Gastroesophageal sphincter (tissue), 4 donors: ENCODE results near the gene PLEKHH3. TPM values are rescaled to one million over a fixed set of nuclear protein-coding genes. Genes with fewer than 3 reads are reported as not detected.

ENCODE experiments used
- ATAC-seq: fragments of 150-250 bp; one replicate; pipeline ENCODE4 v1.9.1; 2016; ENCODE audit warnings: mild to moderate bottlenecking, moderate library complexity
- H3K27ac ChIP-seq, 4 donors: fragments of 200-600 bp; sonication (generic) in 3 of 4; 1 replicate in 3 of 4; 2 replicates in 1 of 4; pipeline ENCODE4 v1.5.1; 2016 to 2019
- H3K27me3 ChIP-seq: fragments of 200-600 bp; sonication (generic); one replicate; pipeline ENCODE4 v1.5.1; 2019
- H3K36me3 ChIP-seq, 2 donors: fragments of 200-600 bp; sonication (generic); one replicate each; pipeline ENCODE4 v1.5.1; 2019; ENCODE audit warnings: control low read depth in 1 of 2
- H3K4me1 ChIP-seq, 3 donors: fragments of 200-600 bp; sonication (generic); 1 replicate in 2 of 3; 2 replicates in 1 of 3; pipeline ENCODE4 v1.5.1; 2016 to 2019; ENCODE audit warnings: control low read depth in 2 of 3
- H3K4me3 ChIP-seq, 2 donors: fragments of 200-600 bp; sonication (generic); one replicate each; pipeline ENCODE4 v1.5.1; 2019; ENCODE audit warnings: mild to moderate bottlenecking in 1 of 2, moderate library complexity in 1 of 2
- H3K9me3 ChIP-seq, 3 donors: fragments of 200-600 bp; sonication (generic); one replicate each; pipeline ENCODE4 v1.5.1; 2017 to 2019; ENCODE audit warnings: control low read depth in 2 of 3
- EP300 ChIP-seq: sonication (generic); formaldehyde crosslinking; IDR thresholded peaks from one replicate; pipeline ENCODE4 v1.6.1; 2017; ENCODE audit warnings: antibody characterized with exemption, mild to moderate bottlenecking
- POLR2A ChIP-seq, 2 donors: fragments of 450-650 bp; IDR thresholded peaks; one replicate each; pipeline ENCODE4 v1.6.1; 2017; ENCODE audit warnings: antibody characterized with exemption in 2 of 2, mild to moderate bottlenecking in 2 of 2, moderate library complexity in 1 of 2
- POLR2AphosphoS5 ChIP-seq: sonication (generic); formaldehyde crosslinking; IDR thresholded peaks from one replicate; pipeline ENCODE4 v1.6.1; 2017; ENCODE audit warnings: antibody characterized with exemption
- WGBS, 2 donors: methylation state at CpG; one replicate each; pipeline ENCODE4 v1.1.5; 2018; ENCODE audit warnings: low coverage in 1 of 2; 5-methylcytosine and 5-hydroxymethylcytosine counted together
- total RNA-seq, 4 donors: library from RNA; depleted of rRNA; stranded (reverse); fragments of >200 nt; gene quantifications; one replicate each; pipeline ENCODE4 v1.1.0, GENCODE V29; 2016
- TF ChIP-seq, protein P1 (sequence below), 4 experiments: fragments of 200-600 bp in 2 of 4; fragments of 450-650 bp in 2 of 4; sonication (generic) in 1 of 4; IDR thresholded peaks; one replicate each; pipeline ENCODE4 v1.5.1; 2017 to 2019; ENCODE audit warnings: antibody characterized with exemption in 4 of 4, mild to moderate bottlenecking in 2 of 4, moderate library complexity in 2 of 4

Gene PLEKHH3
- total RNA-seq, 4 donors from 2014 or later = 13.7 to 40.8 (median 23.4) TPM

- H3K4me3 ChIP-seq = no peak overlapping the region
- H3K27ac ChIP-seq = no peak overlapping the region
- H3K36me3 ChIP-seq = peaks cover 0 to 98% of the 10 kb centered on the region in 2 donors
- no peaks in the 10 kb centered on the region for H3K27me3 ChIP-seq
- H3K9me3 ChIP-seq = no peaks in the 10 kb centered on the region
- WGBS, 2 donors = 89 to 91% methylated on average over 5 to 6 of the region's 19 CpGs
- peaks cover 0 to 15% (median 3%) of the 10 kb centered on the region in 3 donors for H3K4me1 ChIP-seq
- no peak for TF ChIP-seq EP300
- TF ChIP-seq, protein P1, sequence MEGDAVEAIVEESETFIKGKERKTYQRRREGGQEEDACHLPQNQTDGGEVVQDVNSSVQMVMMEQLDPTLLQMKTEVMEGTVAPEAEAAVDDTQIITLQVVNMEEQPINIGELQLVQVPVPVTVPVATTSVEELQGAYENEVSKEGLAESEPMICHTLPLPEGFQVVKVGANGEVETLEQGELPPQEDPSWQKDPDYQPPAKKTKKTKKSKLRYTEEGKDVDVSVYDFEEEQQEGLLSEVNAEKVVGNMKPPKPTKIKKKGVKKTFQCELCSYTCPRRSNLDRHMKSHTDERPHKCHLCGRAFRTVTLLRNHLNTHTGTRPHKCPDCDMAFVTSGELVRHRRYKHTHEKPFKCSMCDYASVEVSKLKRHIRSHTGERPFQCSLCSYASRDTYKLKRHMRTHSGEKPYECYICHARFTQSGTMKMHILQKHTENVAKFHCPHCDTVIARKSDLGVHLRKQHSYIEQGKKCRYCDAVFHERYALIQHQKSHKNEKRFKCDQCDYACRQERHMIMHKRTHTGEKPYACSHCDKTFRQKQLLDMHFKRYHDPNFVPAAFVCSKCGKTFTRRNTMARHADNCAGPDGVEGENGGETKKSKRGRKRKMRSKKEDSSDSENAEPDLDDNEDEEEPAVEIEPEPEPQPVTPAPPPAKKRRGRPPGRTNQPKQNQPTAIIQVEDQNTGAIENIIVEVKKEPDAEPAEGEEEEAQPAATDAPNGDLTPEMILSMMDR (IDR thresholded peaks at IDR 0.05) = no peak
- no peak for TF ChIP-seq POLR2AphosphoS5
- TF ChIP-seq POLR2A (IDR thresholded peaks at IDR 0.05) = no peak
- no peak for ATAC-seq
These were observed 20.5 kb upstream of the PLEKHH3 start for GRCh38 chr17:42697108-42697811.

- peaks cover 0 to 15% (median 3%) of the 10 kb centered on the region in 3 donors for H3K4me1 ChIP-seq
- no peak for TF ChIP-seq POLR2AphosphoS5
- TF ChIP-seq POLR2A (IDR thresholded peaks at IDR 0.05) = no peak
- TF ChIP-seq, protein P1 (IDR thresholded peaks at IDR 0.05) = no peak
- no peak for TF ChIP-seq EP300
- no peak overlapping the region for H3K27ac ChIP-seq
- ATAC-seq = no peak
- no peaks in the 10 kb centered on the region for H3K9me3 ChIP-seq
- WGBS, 2 donors = 85 to 89% methylated on average over 7 to 13 of the region's 20 CpGs
- no peak overlapping the region for H3K4me3 ChIP-seq
- peaks cover 0 to 98% of the 10 kb centered on the region in 2 donors for H3K36me3 ChIP-seq
- no peaks in the 10 kb centered on the region for H3K27me3 ChIP-seq
These were observed 18.7 kb upstream of the PLEKHH3 start for GRCh38 chr17:42695500-42695899.

DNA sequence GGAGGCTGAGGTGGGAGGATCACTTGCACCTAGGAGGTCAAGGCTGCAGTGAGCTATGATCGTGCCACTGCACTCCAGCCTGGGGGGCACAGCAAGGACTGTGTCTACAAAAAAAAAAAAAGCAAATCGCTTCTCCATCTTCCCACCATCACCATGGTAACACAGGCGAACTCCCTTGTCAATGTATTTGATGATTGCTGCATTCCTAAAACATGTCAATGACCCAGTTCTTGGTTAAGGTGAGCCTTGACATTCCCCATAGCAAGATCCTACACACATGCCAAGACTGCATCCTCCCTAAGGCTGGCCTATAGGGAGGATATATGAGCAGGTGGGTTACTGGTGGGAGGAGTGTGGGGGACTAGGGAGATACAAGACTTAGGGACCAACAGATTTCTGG lies 17.7 kb upstream of the PLEKHH3 start:
- TF ChIP-seq EP300 (no peak), POLR2AphosphoS5 (no peak), POLR2A (IDR thresholded peaks at IDR 0.05) (no peak)
- TF ChIP-seq, protein P1 (IDR thresholded peaks at IDR 0.05) = no peak
- H3K9me3 ChIP-seq = no peaks in the 10 kb centered on the region
- 81 to 82% methylated on average over 3 of the region's 3 CpGs for WGBS, 2 donors

DNA sequence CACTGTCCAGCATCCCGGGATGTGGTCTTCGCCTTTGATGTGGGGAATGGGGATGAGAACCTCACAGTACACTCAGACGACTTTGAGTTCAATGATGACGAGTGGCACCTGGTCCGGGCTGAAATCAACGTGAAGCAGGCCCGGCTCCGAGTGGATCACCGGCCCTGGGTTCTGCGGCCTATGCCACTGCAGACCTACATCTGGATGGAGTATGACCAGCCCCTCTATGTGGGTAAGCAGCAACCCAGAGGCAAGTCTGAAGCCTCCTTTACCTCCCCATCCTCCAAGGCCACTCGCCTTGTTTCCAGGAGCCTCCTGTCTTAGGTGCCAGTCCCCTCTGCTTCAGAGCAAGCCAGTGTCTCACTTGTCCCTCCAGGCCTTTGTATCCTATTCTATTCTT lies 15.7 kb upstream of the PLEKHH3 start:
- TF ChIP-seq EP300 (no peak), POLR2A (IDR thresholded peaks at IDR 0.05) (no peak), POLR2AphosphoS5 (no peak)
- TF ChIP-seq, protein P1 (IDR thresholded peaks at IDR 0.05) = no peak
- no peaks in the 10 kb centered on the region for H3K27me3 ChIP-seq
- H3K9me3 ChIP-seq = no peaks in the 10 kb centered on the region
- peaks cover 0 to 100% of the 10 kb centered on the region in 2 donors for H3K36me3 ChIP-seq
- no peak overlapping the region for H3K27ac ChIP-seq
- no peak overlapping the region for H3K4me3 ChIP-seq
- 66 to 88% methylated on average over 3 to 7 of the region's 11 CpGs for WGBS, 2 donors
- no peak for ATAC-seq
- H3K4me1 ChIP-seq = no peaks in the 10 kb centered on the region

More for the DNA sequence above, 17.7 kb upstream of the PLEKHH3 start:
- Histone ChIP-seq H3K27me3 (no peaks in the 10 kb centered on the region), H3K4me3 (no peak overlapping the region), H3K36me3 (peaks cover 0 to 98% of the 10 kb centered on the region in 2 donors), H3K27ac (no peak overlapping the region), H3K4me1 (peaks cover 0 to 11% (median 3%) of the 10 kb centered on the region in 3 donors)
- no peak for ATAC-seq

DNA sequence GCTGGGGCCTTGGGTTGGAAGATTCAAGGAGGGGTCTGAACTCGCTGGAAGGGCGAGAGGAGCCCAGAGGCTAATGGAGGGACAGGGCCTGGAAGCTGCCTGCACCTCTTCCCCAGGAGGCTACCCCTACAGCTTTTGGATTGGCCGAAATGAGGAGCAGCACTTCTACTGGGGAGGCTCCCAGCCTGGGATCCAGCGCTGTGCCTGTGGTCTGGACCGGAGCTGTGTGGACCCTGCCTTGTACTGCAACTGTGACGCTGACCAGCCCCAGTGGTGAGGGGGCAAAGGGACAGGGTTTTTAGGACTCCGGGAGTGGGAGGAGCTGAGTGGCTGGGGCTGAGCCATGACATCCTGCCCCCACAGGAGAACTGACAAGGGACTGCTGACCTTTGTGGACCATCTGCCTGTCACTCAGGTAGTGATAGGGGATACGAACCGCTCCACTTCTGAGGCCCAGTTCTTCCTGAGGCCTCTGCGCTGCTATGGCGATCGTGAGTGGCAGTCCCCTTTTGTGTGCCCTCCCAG lies 14.3 kb upstream of the PLEKHH3 start:
- Histone ChIP-seq H3K27ac (no peak overlapping the region), H3K36me3 (peaks cover 0 to 100% of the 10 kb centered on the region in 2 donors), H3K4me3 (no peak overlapping the region), H3K4me1 (no peaks in the 10 kb centered on the region), H3K9me3 (no peaks in the 10 kb centered on the region), H3K27me3 (no peaks in the 10 kb centered on the region)
- ATAC-seq = no peak
- 60 to 100% methylated on average over 1 to 5 of the region's 12 CpGs for WGBS, 2 donors
- TF ChIP-seq POLR2A (IDR thresholded peaks at IDR 0.05) (no peak), POLR2AphosphoS5 (no peak), EP300 (no peak)
- TF ChIP-seq, protein P1 (IDR thresholded peaks at IDR 0.05) = no peak
